ENCODE measurements around the gene SHB. TPM values are rescaled to one million over a fixed set of nuclear protein-coding genes. Genes with fewer than 3 reads are reported as not detected.

Gene SHB
- polyA plus RNA-seq, 1 donor (not counting 4 experiments of a cell fraction or from before 2014, with no cell fraction given) = 10.9 TPM

GRCh38 chr9:37906312-37907239, 162.5 kb downstream of the SHB start:
- Histone ChIP-seq H3K4me1 (ENCODE audit: control insufficient read depth, extremely low read depth, insufficient read depth, low read length) (peaks cover 22% of the 10 kb centered on the region), H3K36me3 (ENCODE audit: control insufficient read depth in 2 of 2, extremely low read depth in 1 of 2, insufficient read depth in 2 of 2, low read length in 2 of 2) (no peaks in the 10 kb centered on the region), H3K4me3 (ENCODE audit: control insufficient read depth in 2 of 3, extremely low read depth in 1 of 3, insufficient read depth in 2 of 3, low read depth in 1 of 3, low read length in 3 of 3) (no peak overlapping the region), H3K9me1 (ENCODE audit: control insufficient read depth, extremely low read depth, insufficient read depth, low read length) (no peaks in the 10 kb centered on the region), H2AFZ (ENCODE audit: control insufficient read depth, low read length) (no peak overlapping the region), H3K27me3 (ENCODE audit: control insufficient read depth, extremely low read depth, insufficient read depth, low read length) (no peaks in the 10 kb centered on the region), H3K4me2 (ENCODE audit: control insufficient read depth, extremely low read depth, insufficient read depth, low read depth, low read length) (no peak overlapping the region), H4K20me1 (ENCODE audit: control insufficient read depth, extremely low read depth, insufficient read depth, low read length) (no peaks in the 10 kb centered on the region), H3K27ac (ENCODE audit: control insufficient read depth, insufficient read depth, low read length) (no peak overlapping the region), H3K9me3 (ENCODE audit: control insufficient read depth, low read depth, low read length) (no peaks in the 10 kb centered on the region), H3K79me2 (ENCODE audit: control insufficient read depth, insufficient read depth, low read length) (peaks cover 21% of the 10 kb centered on the region), H3K9ac (ENCODE audit: control insufficient read depth, extremely low read depth, insufficient read depth, low read length) (no peak overlapping the region)
- no peak for DNase-seq (ENCODE audit: low read depth, low spot score)
- TF ChIP-seq CTCF (optimal IDR thresholded peaks at IDR 0.05 in 1 of 3, IDR thresholded peaks at IDR 0.05 in 1 of 3, conservative IDR thresholded peaks at IDR 0.05 in 1 of 3; ENCODE audit: extremely low read depth in 1 of 3, insufficient read depth in 2 of 3, low read length in 3 of 3) (no peak), EZH2 (IDR thresholded peaks at IDR 0.05; ENCODE audit: low read length) (no peak)
- no peak for FAIRE-seq
- dilution Hi-C loops (cut with MboI; ENCODE audit: extremely low pct_ligation_motif_present, low sequenced_read_pairs) = no loop called here

DNA sequence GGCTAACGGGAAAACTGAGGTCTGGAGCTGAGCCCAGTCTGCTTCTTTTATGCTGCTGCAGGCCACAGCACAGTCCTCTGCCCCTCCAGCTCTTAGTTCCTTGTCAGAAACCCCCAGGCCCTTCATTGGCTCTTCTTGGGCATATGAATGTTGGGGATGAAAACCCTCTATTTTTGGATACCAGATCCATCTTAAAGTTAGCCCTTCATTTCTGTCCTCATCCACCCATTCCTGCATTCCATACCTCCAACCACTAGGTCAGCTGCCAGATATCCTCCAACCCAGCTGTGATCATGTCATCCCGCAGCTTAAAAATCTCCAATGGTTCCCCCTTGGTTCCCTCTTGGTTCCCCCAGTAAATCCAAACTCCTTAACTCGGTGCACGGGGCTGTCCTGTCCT, 163.3 kb downstream of the SHB start:
- Histone ChIP-seq H4K20me1 (ENCODE audit: control insufficient read depth, extremely low read depth, insufficient read depth, low read length) (no peaks in the 10 kb centered on the region), H3K9me1 (ENCODE audit: control insufficient read depth, extremely low read depth, insufficient read depth, low read length) (no peaks in the 10 kb centered on the region), H3K36me3 (ENCODE audit: control insufficient read depth in 2 of 2, extremely low read depth in 1 of 2, insufficient read depth in 2 of 2, low read length in 2 of 2) (no peaks in the 10 kb centered on the region), H3K4me3 (ENCODE audit: control insufficient read depth in 2 of 3, extremely low read depth in 1 of 3, insufficient read depth in 2 of 3, low read depth in 1 of 3, low read length in 3 of 3) (no peak overlapping the region), H3K27me3 (ENCODE audit: control insufficient read depth, extremely low read depth, insufficient read depth, low read length) (no peaks in the 10 kb centered on the region), H3K9me3 (ENCODE audit: control insufficient read depth, low read depth, low read length) (no peaks in the 10 kb centered on the region), H3K4me2 (ENCODE audit: control insufficient read depth, extremely low read depth, insufficient read depth, low read depth, low read length) (no peak overlapping the region), H3K27ac (ENCODE audit: control insufficient read depth, insufficient read depth, low read length) (no peak overlapping the region), H3K9ac (ENCODE audit: control insufficient read depth, extremely low read depth, insufficient read depth, low read length) (no peak overlapping the region), H3K79me2 (ENCODE audit: control insufficient read depth, insufficient read depth, low read length) (peaks cover 28% of the 10 kb centered on the region), H2AFZ (ENCODE audit: control insufficient read depth, low read length) (no peak overlapping the region), H3K4me1 (ENCODE audit: control insufficient read depth, extremely low read depth, insufficient read depth, low read length) (peaks cover 22% of the 10 kb centered on the region)
- dilution Hi-C loops (cut with MboI; ENCODE audit: extremely low pct_ligation_motif_present, low sequenced_read_pairs) = no loop called here
- TF ChIP-seq CTCF (optimal IDR thresholded peaks at IDR 0.05 in 1 of 3, IDR thresholded peaks at IDR 0.05 in 1 of 3, conservative IDR thresholded peaks at IDR 0.05 in 1 of 3; ENCODE audit: extremely low read depth in 1 of 3, insufficient read depth in 2 of 3, low read length in 3 of 3) = no peak
- TF ChIP-seq EZH2 (IDR thresholded peaks at IDR 0.05; ENCODE audit: low read length) = no peak
- FAIRE-seq (no peak), DNase-seq (ENCODE audit: low read depth, low spot score) (no peak)
